HT-29 (cell line): Measurements from ENCODE around the gene TFEB. TPM values are rescaled to one million over a fixed set of nuclear protein-coding genes. Genes with fewer than 3 reads are reported as not detected.

Experiments used
- DNase-seq: peaks from one replicate; pipeline ENCODE4 v3.0.0-alpha.2; 2015; ENCODE audit warnings: low spot score
- total RNA-seq: library from RNA; depleted of rRNA; stranded (reverse); fragments of >200 nt; shearing (Covaris generic); gene quantifications from 2 replicates; pipeline ENCODE4 v1.2.3, GENCODE V29; 2014

The TFEB gene
- total RNA-seq, 1 experiment from 2014 or later: 24.0 TPM

DNA sequence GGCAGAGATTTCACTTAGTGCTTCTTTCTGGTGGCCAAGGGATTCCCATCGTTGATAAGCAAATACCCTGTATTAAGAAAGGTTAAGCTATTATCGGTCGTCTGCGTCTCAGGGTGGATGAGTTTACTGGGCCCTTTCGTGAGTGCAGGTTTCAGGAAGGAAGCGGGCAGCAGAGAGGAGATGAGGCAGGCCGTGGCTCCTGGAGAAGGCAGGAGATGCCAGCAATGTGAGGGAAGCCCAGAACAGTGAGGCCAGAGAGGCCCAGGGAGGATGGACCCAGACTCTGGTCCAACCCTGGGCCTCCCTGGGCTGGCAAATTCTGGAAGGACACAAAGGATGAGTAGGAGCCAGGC lies 11.2 kb downstream of the TFEB start:
- DNase-seq: no peak

DNA sequence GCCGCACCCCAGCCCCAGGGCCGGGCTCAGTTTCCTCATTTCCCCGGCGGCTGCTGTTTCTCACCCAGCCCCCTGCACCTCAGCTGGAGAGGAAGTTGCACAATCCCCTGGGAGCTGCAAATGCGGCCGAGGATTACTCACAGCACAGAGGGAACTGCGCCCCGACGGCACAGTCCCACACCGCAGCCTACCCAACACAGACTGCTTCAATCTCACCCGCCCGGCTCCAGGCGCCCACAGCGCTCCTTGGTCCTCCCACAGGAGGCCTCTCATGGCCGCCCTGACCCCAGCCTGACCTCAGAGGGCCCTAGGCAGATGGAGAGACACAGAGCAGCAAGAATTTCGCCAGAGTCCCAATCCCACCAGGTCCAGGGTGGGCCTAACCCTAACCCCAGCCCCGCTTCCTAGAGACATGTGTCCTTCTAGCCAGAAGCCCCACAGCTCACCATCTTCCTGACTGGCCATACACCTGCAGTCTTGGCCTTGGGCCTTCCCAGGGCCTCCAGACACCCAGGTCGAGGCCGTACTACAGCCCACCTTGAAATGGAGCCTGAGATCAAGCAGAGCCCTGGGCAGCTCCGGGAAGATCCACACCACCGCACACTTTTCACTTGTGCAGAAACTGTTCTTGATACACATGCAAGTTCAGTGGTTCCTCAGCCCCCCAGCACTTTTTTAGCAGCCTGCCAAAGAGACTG lies 11.7 kb downstream of the TFEB start:
- DNase-seq: peak; percentile 51

DNA sequence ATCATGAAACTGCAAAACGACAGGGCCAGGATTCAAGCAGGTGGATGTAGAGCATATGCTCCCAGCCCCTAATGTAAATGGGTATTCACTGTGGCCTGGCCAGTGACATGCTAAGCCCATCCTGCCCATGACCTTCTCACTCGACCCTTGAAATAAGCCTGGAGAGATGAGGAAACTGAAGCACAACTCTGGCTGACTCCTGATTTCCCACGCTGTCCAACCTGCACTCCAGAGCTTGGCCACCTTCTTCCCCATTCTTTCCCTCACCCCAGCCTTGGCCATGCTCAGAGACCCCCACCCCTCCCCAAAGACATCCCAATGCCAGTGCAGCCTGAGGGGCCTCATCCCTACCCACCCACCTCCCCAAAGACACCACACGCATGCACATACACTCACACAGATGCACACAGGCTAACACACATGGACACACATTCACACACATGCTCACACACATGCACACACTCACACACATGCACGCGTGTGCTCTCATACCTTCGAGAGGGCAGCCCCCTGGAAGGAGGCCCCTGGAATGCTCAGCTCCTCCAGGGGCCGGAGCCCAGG lies 12.4 kb downstream of the TFEB start:
- DNase-seq: no peak

DNA sequence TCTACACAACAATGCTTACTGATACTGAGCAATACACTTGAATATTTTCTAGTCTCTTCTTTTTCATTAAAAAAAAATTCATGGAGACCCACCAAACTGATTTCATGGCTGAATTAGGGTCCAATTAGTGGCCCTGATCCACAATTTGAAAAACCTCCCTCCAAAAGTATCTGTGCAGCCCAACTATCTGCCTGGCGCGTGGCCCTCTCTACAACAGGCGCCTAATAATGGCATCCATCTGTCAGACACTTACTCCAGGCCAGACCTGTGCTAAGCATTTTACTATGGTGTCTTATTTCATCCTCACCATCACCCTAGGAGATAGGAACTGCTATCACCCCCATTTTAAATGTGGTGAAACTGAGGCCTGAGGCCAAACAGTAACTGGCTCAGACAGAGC lies 14.0 kb downstream of the TFEB start:
- DNase-seq: no peak

DNA sequence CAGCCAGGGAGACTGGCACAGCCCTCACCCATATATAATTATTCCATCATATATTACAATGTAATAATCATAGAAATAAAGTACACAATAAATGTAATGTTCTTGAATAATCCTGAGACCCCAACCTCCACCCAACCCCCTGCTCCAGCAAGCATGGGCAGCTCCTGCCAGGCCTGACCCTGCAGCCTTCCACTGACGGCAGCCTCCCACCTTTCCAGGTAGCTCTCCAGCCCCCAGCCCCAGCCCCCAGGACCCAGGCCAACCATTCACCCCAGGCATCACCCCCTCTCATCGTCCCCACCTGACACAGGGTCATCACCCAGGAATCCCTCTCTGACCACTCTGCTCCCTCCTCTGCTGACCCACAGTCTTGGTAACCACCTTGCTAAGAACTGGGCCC lies 14.6 kb downstream of the TFEB start:
- no peak for DNase-seq

DNA sequence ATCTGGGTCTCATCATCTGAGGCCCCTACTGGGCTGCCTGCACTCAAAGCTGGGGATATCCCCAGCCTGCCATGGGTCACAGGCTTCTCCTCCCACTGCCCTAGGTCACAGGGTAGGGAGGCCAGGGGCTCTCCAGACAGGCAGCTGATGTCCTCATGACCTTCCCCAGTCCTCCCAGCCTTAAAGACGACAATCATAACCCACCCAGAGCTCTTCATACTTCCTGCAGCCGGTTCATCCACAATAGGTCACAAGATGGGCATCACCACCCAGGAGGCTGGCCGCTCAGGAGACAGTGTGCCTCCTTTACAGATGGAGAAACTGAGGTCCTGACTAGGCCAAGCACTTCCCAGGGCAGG lies 15.2 kb downstream of the TFEB start:
- no peak for DNase-seq

DNA sequence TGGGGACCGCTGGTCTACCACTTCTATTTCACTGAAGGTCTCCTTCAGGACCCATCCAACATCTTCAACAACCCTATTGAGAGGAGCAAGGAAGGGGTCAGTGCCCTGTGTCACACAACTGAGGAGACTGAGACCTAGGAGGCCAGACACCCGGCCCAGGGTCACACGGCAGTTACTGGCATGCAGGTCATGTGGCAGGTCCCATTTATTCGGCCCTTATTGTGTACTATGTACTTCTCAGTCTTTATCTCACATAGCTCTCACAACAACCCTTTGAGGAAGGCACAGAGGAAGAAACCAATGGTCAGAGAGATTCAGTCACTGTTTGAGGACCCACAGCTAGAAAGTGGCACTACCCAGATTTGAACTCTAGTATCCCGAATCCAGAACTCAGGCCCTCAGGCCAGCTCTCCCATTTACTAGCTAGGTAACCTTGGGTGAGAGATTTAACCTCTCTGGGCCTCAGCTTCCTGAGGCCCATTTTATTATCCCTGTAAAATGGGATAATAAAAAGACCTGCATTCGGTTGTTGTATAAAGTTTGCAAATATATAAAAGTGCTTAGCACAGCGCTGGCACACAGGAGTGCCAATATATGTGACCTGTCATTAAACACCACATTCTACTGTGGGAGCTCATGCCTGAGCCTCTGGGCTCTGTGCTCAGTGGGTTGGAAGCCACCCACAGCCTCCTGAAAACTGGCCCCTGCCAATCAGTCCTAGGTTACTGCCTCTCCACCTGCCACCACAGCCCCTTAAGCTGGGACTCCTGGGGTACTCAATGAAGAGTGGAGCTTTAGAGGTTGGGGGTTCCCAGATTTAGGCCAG lies 15.8 kb downstream of the TFEB start:
- DNase-seq: no peak

DNA sequence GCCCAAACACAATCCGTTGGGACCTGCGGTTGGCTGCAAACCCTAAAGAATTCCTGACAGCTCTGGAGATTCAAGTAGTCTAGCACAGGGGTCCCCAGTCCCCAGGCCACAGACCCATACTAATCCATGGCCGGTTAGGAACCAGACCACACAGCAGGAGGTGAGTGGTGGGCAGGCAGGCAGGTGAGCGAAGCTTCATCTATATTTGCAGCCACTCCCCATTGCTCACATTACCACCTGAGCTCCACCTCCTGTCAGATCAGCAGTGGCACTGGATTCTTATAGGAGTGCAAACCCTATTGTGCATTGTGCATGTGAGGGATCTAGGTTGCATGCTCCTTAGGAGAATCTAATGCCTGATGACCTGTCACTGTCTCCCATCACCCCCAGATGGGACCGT lies 16.6 kb downstream of the TFEB start:
- no peak for DNase-seq

DNA sequence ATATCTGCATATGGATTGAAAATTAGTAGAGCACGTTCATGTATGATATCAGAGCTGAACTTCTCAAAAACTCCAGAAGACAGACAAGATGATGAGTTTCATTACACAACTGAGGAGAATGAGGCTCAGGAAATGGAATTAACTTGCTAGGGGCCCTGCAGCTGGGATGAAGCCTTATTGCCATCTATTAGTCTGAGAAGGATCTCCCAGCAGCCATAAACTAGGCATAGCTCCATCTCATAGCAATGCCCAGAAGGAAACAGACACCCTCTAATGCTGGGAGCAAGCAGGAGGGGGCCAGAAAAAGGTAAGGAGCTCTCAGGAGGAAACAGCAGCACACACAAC lies 18.0 kb downstream of the TFEB start:
- DNase-seq: no peak

DNA sequence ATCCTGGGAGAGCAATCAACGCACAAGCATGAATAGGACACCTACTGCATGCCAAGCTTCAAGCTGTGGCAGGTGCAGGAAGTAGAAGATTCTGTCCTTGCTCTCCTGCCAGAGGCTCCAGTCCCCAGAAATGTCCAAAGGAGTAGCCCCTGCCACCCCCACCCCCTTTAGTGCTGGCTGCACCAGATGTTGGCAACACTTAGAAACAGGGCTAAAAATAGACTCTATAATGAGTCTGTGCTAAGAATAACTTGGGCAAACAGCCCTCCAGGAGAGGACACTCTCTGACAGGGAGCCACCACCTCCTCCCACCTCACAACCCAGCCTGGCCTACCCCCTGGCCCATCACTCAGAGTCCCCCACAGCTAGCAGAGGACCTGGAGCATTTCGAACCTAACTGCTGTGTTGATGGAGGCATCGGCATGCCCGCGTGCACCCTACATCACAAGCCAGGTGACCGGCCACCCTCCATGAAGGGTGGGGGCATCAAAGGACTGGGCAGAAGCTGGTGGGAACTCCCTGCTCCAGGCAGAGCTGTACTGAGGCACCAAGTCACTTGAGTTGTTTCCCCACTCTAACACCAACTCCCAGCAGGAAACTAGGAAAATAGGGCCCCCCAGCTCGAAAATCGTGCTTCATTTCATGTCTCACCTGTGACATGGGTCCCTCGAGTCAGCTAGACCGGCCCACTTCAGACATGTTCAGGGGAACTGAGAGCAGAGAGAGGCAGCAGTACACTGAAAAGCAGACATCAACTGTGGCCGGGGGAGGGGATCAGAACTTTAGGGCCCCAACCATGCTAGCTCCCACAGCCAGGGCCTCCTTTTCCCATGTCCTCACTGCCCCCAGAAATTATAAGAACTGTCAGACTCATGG lies 18.7 kb downstream of the TFEB start:
- DNase-seq: no peak

DNA sequence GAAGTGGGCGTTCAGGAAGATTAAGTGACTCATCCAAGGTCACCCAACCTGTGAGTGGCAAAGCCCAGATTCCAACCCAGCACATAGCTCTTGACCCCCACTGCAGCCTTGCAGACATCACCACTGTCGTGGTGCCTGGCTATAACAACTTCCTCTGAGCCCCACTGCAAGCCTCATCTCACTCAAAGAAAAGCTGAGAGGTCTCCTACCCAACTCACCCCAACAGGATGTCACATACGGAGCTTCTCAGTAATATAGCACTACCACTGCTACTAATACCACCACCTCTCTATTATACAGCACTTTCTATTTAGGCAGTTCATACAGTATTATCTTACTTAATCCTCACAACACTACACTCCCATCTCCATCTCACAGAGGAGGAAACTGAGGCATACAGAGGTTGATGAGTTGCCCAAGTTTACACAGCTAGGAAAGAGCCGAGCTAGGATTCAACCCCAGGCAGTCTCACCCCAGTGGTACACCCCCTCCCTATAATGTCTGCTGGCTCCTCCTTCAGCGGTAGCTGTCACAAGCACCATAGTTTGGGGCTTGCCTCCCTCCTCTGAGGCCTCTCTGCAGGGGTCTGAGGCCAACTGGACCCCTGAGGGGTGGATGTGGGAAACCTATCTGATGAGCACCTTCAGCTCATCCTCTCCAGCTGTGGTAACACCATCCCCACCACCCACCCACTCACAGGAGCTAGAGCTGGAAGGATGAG lies 19.5 kb downstream of the TFEB start:
- no peak for DNase-seq

DNA sequence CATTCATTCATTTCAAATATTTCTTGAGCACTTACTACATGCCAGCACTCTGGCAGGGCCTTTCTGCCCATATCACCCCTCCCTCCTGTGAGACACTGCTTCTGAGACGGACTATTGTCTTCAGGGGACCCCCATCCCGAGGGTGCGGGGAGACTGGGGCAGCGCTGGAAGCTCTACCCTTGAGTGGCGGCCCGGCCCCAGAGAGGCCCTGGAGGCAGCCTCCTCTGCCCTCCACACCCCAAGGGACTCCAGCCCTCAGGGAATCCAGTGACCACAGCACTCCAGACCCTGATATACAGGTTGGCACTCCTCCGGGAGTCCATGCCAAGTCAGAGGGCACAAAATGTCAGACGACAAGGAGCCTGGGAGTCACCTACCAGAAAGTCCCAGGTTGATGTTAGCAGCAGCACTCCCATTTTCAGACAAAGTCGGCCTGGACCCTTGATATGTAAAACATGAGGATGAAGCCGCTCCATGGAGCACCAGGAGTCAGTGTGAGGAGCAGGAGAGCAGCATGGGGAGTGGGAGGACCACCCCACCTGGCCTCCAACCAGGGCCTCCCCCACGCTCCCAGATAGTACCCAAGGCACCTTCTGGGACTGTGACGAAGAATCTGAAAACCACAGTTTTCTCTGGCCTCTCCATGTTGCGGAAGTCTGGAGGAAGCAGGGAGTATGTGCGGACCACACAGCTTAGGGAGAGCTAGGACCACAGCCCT lies 20.7 kb downstream of the TFEB start:
- DNase-seq: no peak

DNA sequence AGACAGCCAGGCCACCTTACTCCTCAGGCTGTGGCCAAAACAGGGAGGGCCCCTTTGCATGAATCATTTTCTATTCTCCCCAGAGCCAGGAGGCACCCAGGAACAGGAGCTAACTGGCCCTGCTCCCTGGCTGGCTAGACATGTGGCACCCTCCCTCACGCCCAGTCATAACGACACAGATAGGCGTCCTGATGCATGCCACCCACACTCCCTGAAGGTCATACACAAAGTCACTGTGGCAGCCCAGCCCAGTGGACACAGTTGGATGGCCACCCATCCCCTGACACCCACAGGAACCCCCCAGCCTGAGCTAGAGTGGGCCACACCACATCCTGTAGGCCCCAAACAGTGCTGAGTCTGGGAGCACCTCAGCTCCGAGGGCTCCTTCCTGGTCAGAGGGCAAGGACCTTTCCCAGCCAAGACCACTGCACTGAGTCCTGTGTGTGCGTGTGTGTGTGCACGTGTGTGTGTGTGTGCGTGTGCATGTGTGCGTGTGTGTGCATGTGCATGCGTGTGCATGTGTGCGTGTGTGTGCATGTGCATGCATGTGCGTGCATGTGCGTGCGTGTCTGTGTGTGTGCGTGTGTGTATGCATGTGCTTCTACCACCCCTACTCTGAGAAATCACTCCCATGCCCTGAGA lies 21.6 kb downstream of the TFEB start:
- DNase-seq: no peak

DNA sequence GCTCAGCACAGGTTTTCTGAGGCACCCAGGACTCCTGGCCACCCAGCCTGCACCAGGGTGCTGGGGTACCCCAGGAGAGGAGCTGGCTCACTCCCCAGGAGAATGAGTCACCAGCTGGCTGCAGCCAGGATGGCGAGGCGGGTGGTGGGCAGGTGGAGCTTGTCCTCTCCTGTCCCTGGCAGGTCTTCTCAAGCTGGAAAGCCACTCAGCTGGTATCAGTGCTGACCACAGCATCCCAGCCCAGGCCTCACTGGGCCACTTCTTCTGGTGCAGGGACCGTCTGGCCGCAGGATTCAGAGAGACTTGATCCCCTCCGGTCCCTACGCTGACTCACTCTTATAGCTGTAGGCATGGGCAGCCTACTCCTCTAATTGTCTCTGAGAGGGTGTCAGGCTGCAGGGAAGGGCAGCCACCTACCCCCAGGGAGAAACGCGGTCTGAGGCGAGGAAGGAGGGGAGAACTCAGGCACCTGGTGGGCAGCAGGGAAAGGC lies 22.2 kb downstream of the TFEB start:
- peak; percentile 83 for DNase-seq

DNA sequence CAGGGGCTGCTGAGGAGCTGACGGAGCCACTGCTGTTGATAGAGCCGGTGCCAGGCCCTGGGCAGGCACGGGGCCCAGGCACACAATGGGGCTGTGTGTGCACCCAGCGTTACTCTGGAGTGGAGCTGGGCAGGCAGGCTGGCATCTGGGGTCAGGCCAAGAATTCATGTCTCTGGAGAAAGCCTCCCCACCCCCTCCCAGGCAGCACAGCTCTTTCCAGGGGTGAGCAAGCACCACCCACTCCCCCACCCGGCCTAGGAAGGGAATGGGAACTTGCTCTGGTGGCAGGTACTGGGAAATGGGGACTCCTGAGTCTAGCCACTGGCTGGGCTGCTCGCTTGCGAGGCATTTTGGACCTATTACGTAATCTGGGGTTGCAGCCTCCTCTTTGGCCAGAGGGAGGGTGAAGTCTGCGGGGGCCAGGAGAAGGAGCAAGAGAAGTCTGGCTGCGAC lies 22.7 kb downstream of the TFEB start:
- DNase-seq: peak; percentile 75

DNA sequence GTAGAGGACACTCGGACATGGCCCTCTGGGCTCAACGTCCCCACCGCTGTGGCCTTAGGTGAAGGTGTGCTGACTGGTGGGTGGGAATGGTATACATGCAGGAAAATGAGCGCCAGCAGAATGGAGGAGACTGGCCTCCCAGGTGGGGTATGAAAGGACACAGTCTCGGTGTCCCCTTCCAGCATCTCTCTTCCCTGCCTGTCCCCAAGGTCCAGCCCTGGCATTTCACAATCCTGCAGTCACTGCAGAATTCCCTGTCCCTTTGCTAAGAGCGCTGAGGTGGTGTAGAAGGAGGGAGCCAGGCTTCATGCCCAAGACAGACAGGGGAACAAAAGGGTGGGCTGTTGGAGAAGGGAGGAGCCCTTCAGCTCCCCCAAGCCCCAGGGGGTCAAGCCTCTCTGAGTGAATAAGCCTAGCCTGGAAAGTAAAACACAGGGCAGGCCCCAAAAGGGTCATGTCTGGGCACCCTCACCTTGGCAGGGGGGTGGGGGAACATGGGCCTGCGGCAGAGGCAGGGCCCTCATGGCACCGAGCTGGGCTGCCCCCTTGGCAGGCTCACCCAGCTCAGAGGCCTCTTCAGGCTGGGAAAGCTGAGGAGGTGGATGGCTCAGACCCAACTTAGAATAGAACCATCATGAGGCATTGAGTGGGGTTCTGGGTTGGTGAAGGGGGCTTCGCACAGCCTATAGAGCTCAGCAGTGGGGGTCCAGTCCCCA lies 23.9 kb downstream of the TFEB start:
- DNase-seq: no peak

DNA sequence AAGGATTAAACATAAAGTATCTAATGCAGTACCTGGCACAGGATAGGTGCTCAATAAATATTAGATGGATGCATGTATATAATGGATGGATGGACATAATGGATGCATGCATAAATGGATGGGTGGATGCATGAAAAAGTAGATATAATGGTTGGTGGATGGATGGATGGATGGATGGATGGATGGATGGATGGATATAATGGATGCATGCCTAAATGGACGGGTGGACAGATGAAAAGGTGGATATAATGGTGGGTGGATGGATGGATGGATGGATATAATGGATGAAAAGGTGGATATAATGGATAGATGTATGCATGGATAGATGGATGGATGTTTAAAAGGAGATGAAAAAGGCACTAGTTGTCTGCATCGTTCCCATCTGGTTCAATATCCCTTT lies 26.0 kb downstream of the TFEB start:
- no peak for DNase-seq

DNA sequence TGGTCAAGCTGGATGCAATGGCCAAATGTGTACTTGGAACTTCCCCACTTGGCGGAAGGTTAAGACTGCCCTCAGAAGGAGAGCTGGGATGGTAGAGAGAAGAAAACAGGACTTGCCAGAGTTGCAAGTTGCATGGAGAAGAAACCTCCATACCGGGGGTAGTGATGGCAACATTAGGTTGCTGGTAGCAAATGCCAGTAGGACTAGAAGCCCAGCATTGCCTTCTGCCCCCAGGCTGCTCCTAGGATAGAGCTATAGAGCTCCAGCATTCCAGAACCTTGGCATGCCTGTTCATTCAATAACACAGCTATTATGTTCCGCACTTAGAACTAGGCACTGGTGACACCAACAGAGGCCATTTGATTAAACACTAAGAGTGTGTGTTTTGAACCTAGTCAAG lies 26.6 kb downstream of the TFEB start:
- DNase-seq: no peak

DNA sequence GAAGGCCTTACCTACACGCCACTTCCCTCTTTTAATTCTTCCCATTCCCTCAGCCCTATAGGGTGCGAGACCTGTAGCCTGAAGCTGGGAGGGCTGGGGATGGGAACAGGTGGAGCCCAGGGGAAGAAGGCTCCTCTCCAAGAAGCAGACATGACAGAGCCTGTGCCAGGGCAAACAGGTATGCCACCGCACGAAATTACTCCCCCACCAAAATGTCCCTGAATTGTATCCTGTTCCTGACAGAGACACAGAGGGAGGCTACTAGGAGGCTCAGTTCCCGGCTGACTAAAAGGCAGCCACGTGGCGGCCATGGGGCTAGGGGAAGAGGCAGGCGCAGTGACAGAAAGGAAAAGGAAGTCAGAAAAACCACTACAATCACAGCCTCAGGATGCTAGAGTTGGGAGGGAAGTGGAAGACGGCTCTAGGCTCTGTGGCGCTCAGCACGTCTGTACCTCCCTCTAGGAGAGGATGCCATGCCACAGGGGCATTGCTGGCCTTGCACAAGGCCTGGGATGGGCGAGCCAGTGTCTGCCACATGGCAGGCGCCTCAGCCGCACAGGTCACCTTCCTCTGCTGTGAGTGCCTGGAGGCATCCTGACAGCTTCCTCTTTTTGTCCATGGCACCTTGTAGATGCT lies 27.7 kb downstream of the TFEB start:
- DNase-seq: no peak
